GM12891 (cell line): Measurements from ENCODE around the gene TMPRSS7.

Experiments
- POLR2A ChIP-seq: IDR thresholded peaks from 2 replicates; pipeline ENCODE4 v1.6.1; 2011; ENCODE audit warnings: low read depth, low read length, control low read depth
- POLR2AphosphoS5 ChIP-seq: IDR thresholded peaks from 2 replicates; pipeline ENCODE4 v1.6.1; 2011; ENCODE audit warnings: low read depth, low read length, control low read depth
- POU2F2 ChIP-seq: IDR thresholded peaks from 2 replicates; pipeline ENCODE4 v1.6.1; 2011; ENCODE audit warnings: low read depth, mild to moderate bottlenecking, control low read depth, low read length, moderate library complexity

DNA sequence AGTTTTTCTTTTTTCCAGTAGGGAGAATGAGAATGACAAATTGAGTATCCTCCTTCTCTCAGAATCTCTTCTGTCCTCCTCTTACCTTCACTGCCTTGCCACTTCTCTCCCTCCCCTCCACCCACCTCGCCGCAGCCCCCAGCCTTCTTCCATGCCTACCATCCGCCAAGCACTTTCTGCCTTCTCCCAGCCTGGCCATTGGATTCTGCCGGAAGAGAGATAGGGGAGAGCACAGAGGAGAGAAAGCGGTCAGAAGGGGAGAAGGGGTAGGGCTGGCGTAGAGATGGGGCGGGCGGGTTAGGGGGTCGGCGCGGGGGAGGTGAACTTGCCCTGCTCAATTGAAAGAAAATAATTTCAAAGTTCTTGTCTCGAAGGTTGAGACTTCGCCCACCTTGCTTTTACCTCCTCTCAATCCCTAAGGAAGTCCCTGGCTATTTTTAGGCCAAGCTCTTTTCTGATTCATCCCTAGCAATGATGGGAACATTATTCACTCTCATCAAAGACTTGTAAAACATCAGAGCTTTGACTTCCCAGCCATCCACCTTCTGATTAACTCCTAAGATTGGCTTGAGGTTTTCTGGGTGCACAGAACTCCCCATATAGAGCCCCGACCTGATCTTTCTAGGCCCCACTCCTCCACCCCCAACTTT, 52.5 kb downstream of the TMPRSS7 start:
- TF ChIP-seq POLR2A, result no peak
- no peak for TF ChIP-seq POLR2AphosphoS5
- no peak for TF ChIP-seq POU2F2
